NB4 (cell line): ENCODE measurements around the gene NELFA.
"Not testable (repeated sequence)": the region's sequence is repeated elsewhere in the genome, so short reads cannot be mapped to it uniquely, and the experiment has no call there.

Source experiments
- DNase-seq: peaks from one replicate; pipeline ENCODE4 v3.0.0; 2010; ENCODE audit warnings: low read depth
- H3K4me3 ChIP-seq: one replicate; pipeline ENCODE4 v1.5.1; 2011; ENCODE audit warnings: mild to moderate bottlenecking, low read depth, low read length, moderate library complexity
- CTCF ChIP-seq: IDR thresholded peaks from one replicate; pipeline ENCODE4 v1.5.1; 2012; ENCODE audit warnings: low read depth, low read length
- MYC ChIP-seq: IDR thresholded peaks from 2 replicates; pipeline ENCODE4 v1.6.1; 2011; ENCODE audit warnings: low read depth, low read length
- POLR2A ChIP-seq: IDR thresholded peaks from 2 replicates; pipeline ENCODE4 v1.6.1; 2011; ENCODE audit warnings: mild to moderate bottlenecking; ENCODE audit not compliant: insufficient read length; ENCODE audit errors: extremely low read depth
- TF ChIP-seq, protein P1 (sequence below): IDR thresholded peaks from 2 replicates; pipeline ENCODE4 v1.6.1; 2011; ENCODE audit warnings: low read depth, low read length

The NELFA gene

DNA sequence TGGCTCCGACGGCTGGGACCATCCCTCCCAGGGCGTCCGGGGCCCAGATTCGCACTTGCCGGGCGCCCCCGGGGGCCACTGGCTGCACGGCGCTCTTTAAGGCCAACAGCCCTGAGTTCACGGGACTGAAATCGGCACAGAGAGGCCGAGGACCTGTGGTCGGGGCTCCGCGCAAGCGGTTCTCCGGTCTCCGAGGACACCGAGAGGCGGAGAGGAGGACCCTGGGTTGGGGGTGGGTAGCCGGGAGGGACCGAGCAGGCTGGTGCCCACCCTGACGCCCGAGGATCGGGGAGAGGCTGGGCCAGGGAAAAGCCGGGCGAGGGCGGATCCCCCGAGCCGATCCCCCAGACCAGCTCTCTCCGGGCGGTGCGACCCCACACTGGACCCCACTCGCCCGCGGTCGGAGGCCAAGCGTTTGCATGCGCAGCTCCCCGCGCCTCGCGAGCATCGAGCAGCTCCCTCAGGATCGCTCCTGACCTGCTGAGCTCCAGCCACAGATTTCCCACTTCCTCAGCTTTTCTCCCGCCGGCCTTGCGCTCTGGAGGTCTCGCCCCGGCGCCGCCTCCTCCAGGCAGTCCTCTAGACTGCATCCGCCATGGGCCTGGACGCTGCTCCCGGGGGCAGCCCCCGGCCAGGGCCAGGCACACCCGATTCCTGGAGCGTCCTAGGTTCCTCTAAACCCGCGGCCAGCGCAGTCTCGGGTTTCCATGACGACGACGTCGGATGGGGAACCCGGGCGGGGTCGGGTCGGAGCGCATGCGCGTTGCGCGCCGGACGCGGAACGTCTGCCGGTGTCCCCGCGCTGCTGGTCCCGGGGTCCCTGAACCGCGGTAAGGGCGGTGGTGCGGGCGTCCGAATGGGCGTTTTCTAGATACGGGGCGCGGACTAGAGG, 32.7 kb upstream of the NELFA start:
- H3K4me3 ChIP-seq: peak overlapping the region; percentile 57
- peak; percentile 91 for DNase-seq
- TF ChIP-seq POLR2A (peak; percentile 85), MYC (0 out of 2 replicates have a peak, but pooled peaks have one; percentile 35)
- TF ChIP-seq, protein P1, sequence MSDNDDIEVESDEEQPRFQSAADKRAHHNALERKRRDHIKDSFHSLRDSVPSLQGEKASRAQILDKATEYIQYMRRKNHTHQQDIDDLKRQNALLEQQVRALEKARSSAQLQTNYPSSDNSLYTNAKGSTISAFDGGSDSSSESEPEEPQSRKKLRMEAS: no peak

- no peak for TF ChIP-seq POLR2A
- TF ChIP-seq, protein P1: no peak
- TF ChIP-seq CTCF: no peak
- TF ChIP-seq MYC: no peak
- no peak for DNase-seq
- no peak overlapping the region for H3K4me3 ChIP-seq
Measured at GRCh38 chr4:2040391-2041238, 31.8 kb upstream of the NELFA start.

DNA sequence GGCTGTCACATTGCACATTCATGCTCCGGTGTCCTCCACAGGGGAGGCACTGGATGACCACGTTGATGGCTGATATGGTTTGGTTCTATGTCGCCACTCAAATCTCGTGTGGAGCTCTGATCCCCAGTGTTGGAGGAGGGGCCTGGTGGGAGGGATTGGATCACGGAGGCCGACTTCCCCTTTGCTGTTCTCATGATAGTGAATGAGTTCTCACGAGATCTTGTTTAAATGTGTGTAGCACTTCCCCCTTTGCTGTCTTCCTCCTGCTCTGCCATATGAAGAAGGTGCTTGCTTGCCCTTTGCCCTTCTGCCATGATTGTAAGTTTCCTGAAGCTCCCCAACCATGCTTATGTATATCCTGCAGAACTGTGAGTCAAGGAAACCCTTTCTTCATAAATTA, 28.1 kb upstream of the NELFA start:
- DNase-seq: peak; percentile 80
- TF ChIP-seq POLR2A (peak; percentile 39), MYC (0 out of 2 replicates have a peak, but pooled peaks have one; percentile 24), CTCF (no peak)
- TF ChIP-seq, protein P1: peak; percentile 62

GRCh38 chr4:2036327-2036726, 27.6 kb upstream of the NELFA start:
- no peak for DNase-seq

More for the DNA sequence above, 28.1 kb upstream of the NELFA start:
- H3K4me3 ChIP-seq: no peak overlapping the region

DNA sequence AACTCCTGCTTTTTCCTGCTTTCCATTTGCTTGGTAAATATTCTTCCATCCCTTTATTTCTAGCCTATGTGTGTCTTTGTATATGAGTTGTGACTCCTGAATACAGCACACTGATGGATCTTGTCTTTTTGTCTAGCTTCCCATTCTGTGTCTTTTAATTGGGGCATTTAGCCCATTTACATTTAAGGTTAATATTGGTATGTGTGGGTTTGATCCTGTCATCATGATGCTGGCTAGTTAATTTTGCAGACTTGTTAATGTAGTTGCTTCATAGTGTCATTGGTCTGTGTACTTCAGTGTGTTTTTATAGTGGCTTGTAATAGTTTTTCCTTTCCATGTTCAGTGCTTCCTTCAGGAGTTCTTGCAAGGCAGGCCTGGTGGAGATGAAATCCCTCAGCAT, 22.4 kb upstream of the NELFA start:
- H3K4me3 ChIP-seq, DNase-seq: not testable (repeated sequence)

More at GRCh38 chr4:2036327-2036726, 27.6 kb upstream of the NELFA start:
- H3K4me3 ChIP-seq: no peak overlapping the region
- TF ChIP-seq MYC (no peak), CTCF (no peak), POLR2A (no peak)
- TF ChIP-seq, protein P1: no peak

DNA sequence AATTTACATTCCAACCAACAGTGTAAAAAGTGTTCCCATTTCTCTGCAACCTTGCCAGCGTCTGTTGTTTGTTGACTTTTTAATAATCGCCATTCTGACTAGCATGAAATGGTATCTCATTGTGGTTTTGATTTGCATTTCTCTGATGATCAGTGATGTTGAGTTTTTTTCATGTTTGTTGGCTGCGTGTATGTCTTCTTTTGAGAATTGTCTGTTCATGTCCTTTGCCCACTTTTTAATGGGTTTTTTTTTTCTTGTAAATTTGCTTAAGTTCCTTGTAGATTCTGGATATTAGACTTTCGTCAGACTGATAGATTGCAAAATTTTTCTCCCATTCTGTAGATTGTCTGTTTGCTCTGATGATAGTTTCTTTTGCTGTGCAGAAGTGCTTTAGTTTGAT, 18.3 kb upstream of the NELFA start:
- DNase-seq, H3K4me3 ChIP-seq: not testable (repeated sequence)

DNA sequence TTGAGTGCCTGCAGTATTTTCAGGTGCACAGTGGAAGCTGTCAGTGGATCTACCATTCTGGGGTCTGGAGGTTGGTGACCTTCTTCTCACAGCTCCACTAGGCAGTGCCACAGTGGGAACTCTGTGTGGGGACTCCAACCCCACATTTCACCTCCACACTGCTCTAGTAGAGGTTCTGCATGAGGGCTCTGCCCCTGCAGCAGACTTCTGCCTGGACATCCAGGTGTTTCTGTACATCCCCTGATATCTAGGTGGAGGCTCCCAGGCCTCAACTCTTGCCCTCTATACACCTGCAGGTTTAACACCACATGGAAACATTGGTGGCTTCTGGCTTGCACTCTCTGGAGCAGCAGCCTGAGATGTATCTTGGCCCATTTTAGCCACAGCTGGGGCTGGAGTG, 17.0 kb upstream of the NELFA start:
- DNase-seq: no peak
- TF ChIP-seq MYC: no peak
- TF ChIP-seq, protein P1: no peak
- no peak for TF ChIP-seq CTCF
- no peak for TF ChIP-seq POLR2A

More for the DNA sequence above, 17.0 kb upstream of the NELFA start:
- no peak overlapping the region for H3K4me3 ChIP-seq
